KMS-11 (cell line): Measurements from ENCODE around the gene INPP5B.

Source experiments
- H2AFZ ChIP-seq: fragments of 200-600 bp; sonication (generic); 2 replicates; pipeline ENCODE4 v1.6.1; 2016; ENCODE audit warnings: antibody characterized with exemption, mixed run types, low read depth
- H3K27ac ChIP-seq: fragments of 200-600 bp; sonication (generic); 2 replicates; pipeline ENCODE4 v1.6.1; 2016; ENCODE audit warnings: mild to moderate bottlenecking, mixed run types
- H3K27me3 ChIP-seq: fragments of 200-600 bp; sonication (generic); 2 replicates; pipeline ENCODE4 v1.6.1; 2017; ENCODE audit warnings: mild to moderate bottlenecking, low read depth, mixed run types, moderate library complexity; ENCODE audit not compliant: insufficient read depth
- H3K36me3 ChIP-seq: fragments of 200-600 bp; sonication (generic); 2 replicates; pipeline ENCODE4 v1.6.1; 2017; ENCODE audit warnings: mild to moderate bottlenecking, mixed run types; ENCODE audit not compliant: insufficient read depth
- H3K4me1 ChIP-seq: fragments of 200-600 bp; sonication (generic); 2 replicates; pipeline ENCODE4 v1.6.1; 2016; ENCODE audit warnings: mild to moderate bottlenecking, low read depth, mixed run types; ENCODE audit not compliant: poor library complexity, severe bottlenecking
- H3K4me2 ChIP-seq: fragments of 200-600 bp; sonication (generic); 2 replicates; pipeline ENCODE4 v1.7.0; 2016; ENCODE audit warnings: mild to moderate bottlenecking, mixed run types
- H3K4me3 ChIP-seq: fragments of 200-600 bp; sonication (generic); IDR thresholded peaks from 2 replicates; pipeline ENCODE4 v1.6.1; 2017; ENCODE audit warnings: low read depth, low read length, mixed read lengths; ENCODE audit not compliant: insufficient read depth
- H3K79me2 ChIP-seq: fragments of 200-600 bp; sonication (generic); 2 replicates; pipeline ENCODE4 v1.6.1; 2016; ENCODE audit warnings: low read depth, mixed run types; ENCODE audit not compliant: insufficient read depth
- H3K9ac ChIP-seq: fragments of 200-600 bp; sonication (generic); 2 replicates; pipeline ENCODE4 v1.6.1; 2016; ENCODE audit warnings: mild to moderate bottlenecking, mixed run types
- H4K20me1 ChIP-seq: fragments of 200-600 bp; sonication (generic); 2 replicates; pipeline ENCODE4 v1.6.1; 2016; ENCODE audit warnings: mild to moderate bottlenecking, mixed run types; ENCODE audit not compliant: insufficient read depth
- TF ChIP-seq, protein P1 (sequence below): fragments of 200-600 bp; sonication (generic); conservative IDR thresholded peaks from 2 replicates; pipeline ENCODE4 v1.6.1; 2017; ENCODE audit warnings: low read depth, mild to moderate bottlenecking, antibody characterized with exemption, low read length, moderate library complexity, mixed read lengths

The INPP5B gene

DNA sequence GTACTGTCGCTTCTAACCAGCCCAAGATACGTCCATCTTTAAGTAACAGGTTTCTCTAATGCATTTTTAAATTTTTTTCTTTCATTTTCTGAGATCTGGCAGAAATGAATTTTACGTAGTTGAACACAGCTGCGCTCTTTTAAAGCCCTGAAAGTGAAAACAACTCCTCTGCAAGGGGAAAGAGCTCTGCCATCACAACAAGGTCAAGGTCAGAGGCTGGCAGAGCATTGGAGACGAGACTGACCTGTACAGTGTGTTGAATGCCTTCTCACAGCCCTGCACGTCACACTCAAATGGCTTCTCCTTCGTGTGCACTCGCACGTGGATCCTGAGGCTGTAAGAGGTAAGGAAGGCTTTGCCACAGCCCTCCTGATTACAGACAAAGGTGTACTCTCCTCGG is 107.2 kb downstream of the INPP5B start:
- Histone ChIP-seq H3K79me2 (no peaks in the 10 kb centered on the region), H4K20me1 (no peaks in the 10 kb centered on the region), H3K9ac (no peak overlapping the region), H2AFZ (no peak overlapping the region), H3K4me2 (no peak overlapping the region), H3K27ac (no peak overlapping the region), H3K4me1 (peaks cover 12% of the 10 kb centered on the region), H3K36me3 (no peaks in the 10 kb centered on the region; the same call in 1 of the 2 replicates), H3K4me3 (no peak overlapping the region), H3K27me3 (no peaks in the 10 kb centered on the region)
- TF ChIP-seq, protein P1, sequence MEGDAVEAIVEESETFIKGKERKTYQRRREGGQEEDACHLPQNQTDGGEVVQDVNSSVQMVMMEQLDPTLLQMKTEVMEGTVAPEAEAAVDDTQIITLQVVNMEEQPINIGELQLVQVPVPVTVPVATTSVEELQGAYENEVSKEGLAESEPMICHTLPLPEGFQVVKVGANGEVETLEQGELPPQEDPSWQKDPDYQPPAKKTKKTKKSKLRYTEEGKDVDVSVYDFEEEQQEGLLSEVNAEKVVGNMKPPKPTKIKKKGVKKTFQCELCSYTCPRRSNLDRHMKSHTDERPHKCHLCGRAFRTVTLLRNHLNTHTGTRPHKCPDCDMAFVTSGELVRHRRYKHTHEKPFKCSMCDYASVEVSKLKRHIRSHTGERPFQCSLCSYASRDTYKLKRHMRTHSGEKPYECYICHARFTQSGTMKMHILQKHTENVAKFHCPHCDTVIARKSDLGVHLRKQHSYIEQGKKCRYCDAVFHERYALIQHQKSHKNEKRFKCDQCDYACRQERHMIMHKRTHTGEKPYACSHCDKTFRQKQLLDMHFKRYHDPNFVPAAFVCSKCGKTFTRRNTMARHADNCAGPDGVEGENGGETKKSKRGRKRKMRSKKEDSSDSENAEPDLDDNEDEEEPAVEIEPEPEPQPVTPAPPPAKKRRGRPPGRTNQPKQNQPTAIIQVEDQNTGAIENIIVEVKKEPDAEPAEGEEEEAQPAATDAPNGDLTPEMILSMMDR: no peak

DNA sequence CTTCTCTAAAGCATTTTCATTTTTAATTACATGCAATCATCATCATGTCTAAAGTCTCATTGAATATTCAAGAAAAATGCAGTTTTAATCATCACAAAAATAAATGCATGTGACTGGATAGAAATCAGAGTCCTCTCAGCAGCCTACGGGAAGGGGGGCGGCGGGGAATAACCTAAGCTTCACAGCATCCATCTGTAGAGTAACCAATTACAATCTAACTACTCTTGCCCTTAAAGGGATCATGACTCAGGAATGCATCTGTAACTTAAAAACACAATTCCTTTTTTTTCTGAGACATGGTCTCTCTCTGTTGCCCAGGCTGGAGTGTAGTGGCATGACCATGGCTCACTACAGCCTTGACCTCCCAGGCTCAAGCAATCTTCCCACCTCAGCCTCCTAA is 110.1 kb downstream of the INPP5B start:
- Histone ChIP-seq H3K4me1 (no peaks in the 10 kb centered on the region), H3K36me3 (peaks cover 4% of the 10 kb centered on the region; the same call in 1 of the 2 replicates), H3K9ac (no peak overlapping the region), H3K79me2 (no peaks in the 10 kb centered on the region), H2AFZ (no peak overlapping the region), H3K4me2 (no peak overlapping the region), H3K4me3 (no peak overlapping the region), H3K27me3 (no peaks in the 10 kb centered on the region), H3K27ac (no peak overlapping the region), H4K20me1 (no peaks in the 10 kb centered on the region)
- TF ChIP-seq, protein P1: no peak

DNA sequence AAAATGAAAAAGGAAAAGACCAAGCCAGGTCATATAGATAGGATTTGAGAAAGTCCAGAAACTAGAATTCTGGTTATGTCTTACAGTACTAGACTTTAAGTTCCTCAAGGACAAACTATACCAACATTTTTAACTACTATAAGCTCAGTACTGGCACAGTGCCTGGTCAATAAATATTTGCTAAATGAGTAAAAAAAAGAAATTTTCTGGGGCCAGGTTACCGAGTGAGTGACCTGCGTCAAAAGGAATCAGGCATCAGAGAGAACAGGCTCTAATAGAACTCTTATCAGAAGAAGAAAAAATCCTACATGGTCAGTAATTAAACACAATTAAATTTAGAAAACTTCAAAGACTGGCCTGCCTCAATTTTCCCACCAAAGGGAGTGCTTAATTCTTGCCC is 115.0 kb downstream of the INPP5B start:
- no peaks in the 10 kb centered on the region for H4K20me1 ChIP-seq
- H2AFZ ChIP-seq: no peak overlapping the region
- no peaks in the 10 kb centered on the region for H3K27me3 ChIP-seq
- H3K4me1 ChIP-seq: no peaks in the 10 kb centered on the region
- peaks cover 6% of the 10 kb centered on the region; the same call in 1 of the 2 replicates for H3K36me3 ChIP-seq
- no peak overlapping the region for H3K9ac ChIP-seq
- H3K4me3 ChIP-seq: no peak overlapping the region
- no peak overlapping the region for H3K27ac ChIP-seq
- H3K4me2 ChIP-seq: no peak overlapping the region
- TF ChIP-seq, protein P1: no peak
- H3K79me2 ChIP-seq: no peaks in the 10 kb centered on the region

DNA sequence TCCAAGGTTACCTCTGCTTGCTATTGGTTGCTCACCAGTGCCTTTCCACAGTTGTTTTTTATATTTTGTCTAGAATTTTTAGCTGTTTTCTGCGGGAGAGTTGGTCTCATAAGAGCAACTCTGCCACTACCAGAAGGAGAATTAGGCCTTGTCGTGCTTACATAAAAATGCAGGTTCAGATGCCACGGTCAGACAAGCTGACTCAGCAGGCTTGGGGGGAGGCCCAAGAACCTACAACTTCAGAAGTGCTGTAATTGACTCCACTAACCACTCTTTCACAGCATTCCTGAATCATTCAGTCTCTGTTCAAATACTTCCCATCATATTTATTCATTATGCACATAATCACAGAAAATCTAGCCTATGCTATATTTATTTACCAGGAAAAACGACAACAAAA is 115.7 kb downstream of the INPP5B start:
- Histone ChIP-seq H3K9ac (no peak overlapping the region), H3K27ac (no peak overlapping the region), H3K79me2 (no peaks in the 10 kb centered on the region), H3K4me3 (no peak overlapping the region), H3K27me3 (no peaks in the 10 kb centered on the region), H2AFZ (no peak overlapping the region), H3K36me3 (peaks cover 6% of the 10 kb centered on the region; the same call in 1 of the 2 replicates), H4K20me1 (no peaks in the 10 kb centered on the region), H3K4me1 (no peaks in the 10 kb centered on the region), H3K4me2 (no peak overlapping the region)
- TF ChIP-seq, protein P1: no peak
